ENCODE data around the gene CAMK2G. TPM values are rescaled to one million over a fixed set of nuclear protein-coding genes. Genes with fewer than 3 reads are reported as not detected.

The CAMK2G gene
- total RNA-seq, 1 donor from 2014 or later: 48.9 TPM

GRCh38 chr10:73773152-73773879 is 101.0 kb downstream of the CAMK2G start:
- no peaks in the 10 kb centered on the region for H3K9me3 ChIP-seq
- TF ChIP-seq POLR2A (IDR thresholded peaks at IDR 0.05) (no peak), CTCF (IDR thresholded peaks at IDR 0.05) (no peak), POLR2AphosphoS5 (IDR thresholded peaks at IDR 0.05; ENCODE audit: insufficient read depth in 1 of 2, low read depth in 1 of 2) (no peak)
- no peaks in the 10 kb centered on the region for H3K27me3 ChIP-seq
- H3K4me3 ChIP-seq: peak overlapping the region; percentile 78 to 79
- H3K27ac ChIP-seq: peak overlapping the region; percentile 95
- intact Hi-C loops (cut with DNase I): no loop called here
- peaks cover 40% of the 10 kb centered on the region for H3K4me1 ChIP-seq
- DNase-seq (ENCODE audit: extremely low spot score in 2 of 2): no peak
- peaks cover 0 to 41% of the 10 kb centered on the region in 2 donors for H3K36me3 ChIP-seq

- Histone ChIP-seq H3K4me3 (peak overlapping the region; percentile 78 to 79), H3K27me3 (no peaks in the 10 kb centered on the region), H3K36me3 (peaks cover 0 to 49% of the 10 kb centered on the region in 2 donors), H3K4me1 (peaks cover 40% of the 10 kb centered on the region), H3K9me3 (no peaks in the 10 kb centered on the region), H3K27ac (peak overlapping the region; percentile 95)
- intact Hi-C loops (cut with DNase I): no loop called here
- peak in 1 of 2 donors; percentile 90 for DNase-seq (ENCODE audit: extremely low spot score in 2 of 2)
- TF ChIP-seq POLR2A (IDR thresholded peaks at IDR 0.05) (peak in 1 of 2 donors; percentile 91), POLR2AphosphoS5 (IDR thresholded peaks at IDR 0.05; ENCODE audit: insufficient read depth in 1 of 2, low read depth in 1 of 2) (peak in 1 of 2 donors; percentile 98), CTCF (IDR thresholded peaks at IDR 0.05) (no peak)
Measured at GRCh38 chr10:73772281-73773151, 101.8 kb downstream of the CAMK2G start.

- H3K27ac ChIP-seq: peak overlapping the region; percentile 95
- H3K9me3 ChIP-seq: no peaks in the 10 kb centered on the region
- TF ChIP-seq POLR2AphosphoS5 (IDR thresholded peaks at IDR 0.05; ENCODE audit: insufficient read depth in 1 of 2, low read depth in 1 of 2) (peak in 1 of 2 donors; percentile 82), CTCF (IDR thresholded peaks at IDR 0.05) (no peak)
- peaks cover 0 to 56% of the 10 kb centered on the region in 2 donors for H3K36me3 ChIP-seq
- H3K4me3 ChIP-seq: peak overlapping the region; percentile 78 to 79
- intact Hi-C loops (cut with DNase I): no loop called here
- no peak for DNase-seq (ENCODE audit: extremely low spot score in 2 of 2)
- no peaks in the 10 kb centered on the region for H3K27me3 ChIP-seq
- H3K4me1 ChIP-seq: peaks cover 40% of the 10 kb centered on the region
Measured at GRCh38 chr10:73771722-73772280, 102.6 kb downstream of the CAMK2G start.

- no peaks in the 10 kb centered on the region for H3K9me3 ChIP-seq
- peaks cover 21% of the 10 kb centered on the region for H3K4me1 ChIP-seq
- H3K27ac ChIP-seq: no peak overlapping the region
- H3K36me3 ChIP-seq: peaks cover 0 to 69% of the 10 kb centered on the region in 2 donors
- no peak for DNase-seq (ENCODE audit: extremely low spot score in 2 of 2)
- no peak for TF ChIP-seq POLR2AphosphoS5 (IDR thresholded peaks at IDR 0.05; ENCODE audit: insufficient read depth in 1 of 2, low read depth in 1 of 2)
- no peak for TF ChIP-seq POLR2A (IDR thresholded peaks at IDR 0.05)
- no peak for TF ChIP-seq CTCF (IDR thresholded peaks at IDR 0.05)
- intact Hi-C loops (cut with DNase I): no loop called here
- no peaks in the 10 kb centered on the region for H3K27me3 ChIP-seq
- no peak overlapping the region for H3K4me3 ChIP-seq
Measured at GRCh38 chr10:73769396-73769795, 105.0 kb downstream of the CAMK2G start.

Measured in vagina (tissue), 2 donors.